ENCODE data around the gene EMD. TPM values are rescaled to one million over a fixed set of nuclear protein-coding genes. Genes with fewer than 3 reads are reported as not detected.
A peak's percentile ranks its signal among the peaks of the same experiment; 100 is the strongest.
"Not testable (repeated sequence)": the region's sequence is repeated elsewhere in the genome, so short reads cannot be mapped to it uniquely, and the experiment has no call there.

Gene EMD
- total RNA-seq, 2 donors from 2014 or later: 43.8 to 74.2 TPM

GRCh38 chrX:154397888-154398667 lies 19.0 kb downstream of the EMD start, which contains the start of gene RPL10:
Gene RPL10 (plus strand): TSS chrX:154398377. CDS start chrX:154398520, 143 bp downstream.
- TF ChIP-seq CTCF (IDR thresholded peaks at IDR 0.05): no peak
- no peaks in the 10 kb centered on the region for H3K9me3 ChIP-seq
- ATAC-seq (ENCODE audit: insufficient number of reproducible peaks, low FRiP score, low read depth) (peak; percentile 87), DNase-seq (ENCODE audit: low spot score) (peak; percentile 62)
- H3K4me1 ChIP-seq (ENCODE audit: control insufficient read depth in 1 of 2, low read depth in 2 of 2): peaks cover 6 to 20% of the 10 kb centered on the region in 2 donors
- peaks cover 18% of the 10 kb centered on the region for H3K36me3 ChIP-seq
- H3K27me3 ChIP-seq (replicated peaks; ENCODE audit: insufficient read depth): no peaks in the 10 kb centered on the region
- H3K4me3 ChIP-seq: peak within 1 kb of the TSS; percentile 91
- H3K27ac ChIP-seq: peak within 1 kb of the TSS; percentile 98

DNA sequence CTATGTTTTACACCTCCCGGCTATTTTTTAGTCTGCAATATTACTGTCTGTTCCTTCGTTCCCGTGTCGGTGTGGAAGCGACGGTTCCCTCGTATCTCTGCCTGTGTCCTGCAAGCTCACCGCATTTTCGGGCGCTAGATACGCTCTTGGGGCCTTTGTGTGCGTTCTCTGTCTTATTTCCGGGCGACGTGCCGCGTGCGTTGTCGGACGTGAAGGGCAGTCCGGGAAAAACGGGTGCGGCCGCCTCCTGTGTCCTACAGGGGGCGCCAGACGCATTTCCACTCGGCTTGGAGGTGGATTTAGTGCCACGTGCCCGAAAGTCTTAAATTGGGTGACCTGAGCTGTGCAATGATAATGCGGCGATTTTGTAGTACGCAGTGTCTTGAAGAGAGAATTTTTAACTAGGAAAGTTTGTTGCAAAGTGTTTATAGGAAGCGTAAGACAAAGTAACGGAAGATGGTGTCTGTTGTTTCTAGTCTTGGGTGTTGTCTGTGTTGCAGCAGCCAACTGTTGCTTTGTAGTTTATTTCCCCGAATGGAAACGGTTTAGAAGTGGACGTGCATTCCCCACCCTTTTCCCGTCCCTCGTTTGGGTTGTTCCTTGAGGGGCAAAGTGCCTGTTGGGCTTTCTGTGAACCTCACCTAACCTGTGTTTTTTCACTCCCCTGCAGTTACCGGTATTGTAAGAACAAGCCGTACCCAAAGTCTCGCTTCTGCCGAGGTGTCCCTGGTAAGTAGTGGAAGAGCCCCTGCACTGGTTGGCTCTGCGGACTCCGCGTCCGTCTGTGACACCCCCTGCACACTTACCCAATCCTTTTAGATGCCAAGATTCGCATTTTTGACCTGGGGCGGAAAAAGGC lies 19.8 kb downstream of the EMD start:
- H3K27me3 ChIP-seq (replicated peaks; ENCODE audit: insufficient read depth): no peaks in the 10 kb centered on the region
- peak; percentile 80 for TF ChIP-seq CTCF (IDR thresholded peaks at IDR 0.05)
- H3K4me1 ChIP-seq (ENCODE audit: control insufficient read depth in 1 of 2, low read depth in 2 of 2): peaks cover 6 to 20% of the 10 kb centered on the region in 2 donors
- no peaks in the 10 kb centered on the region for H3K9me3 ChIP-seq
- H3K4me3 ChIP-seq: peak overlapping the region; percentile 91
- ATAC-seq (ENCODE audit: insufficient number of reproducible peaks, low FRiP score, low read depth): no peak
- peak overlapping the region; percentile 98 for H3K27ac ChIP-seq
- peaks cover 18% of the 10 kb centered on the region for H3K36me3 ChIP-seq
- peak; percentile 48 for DNase-seq (ENCODE audit: low spot score)

DNA sequence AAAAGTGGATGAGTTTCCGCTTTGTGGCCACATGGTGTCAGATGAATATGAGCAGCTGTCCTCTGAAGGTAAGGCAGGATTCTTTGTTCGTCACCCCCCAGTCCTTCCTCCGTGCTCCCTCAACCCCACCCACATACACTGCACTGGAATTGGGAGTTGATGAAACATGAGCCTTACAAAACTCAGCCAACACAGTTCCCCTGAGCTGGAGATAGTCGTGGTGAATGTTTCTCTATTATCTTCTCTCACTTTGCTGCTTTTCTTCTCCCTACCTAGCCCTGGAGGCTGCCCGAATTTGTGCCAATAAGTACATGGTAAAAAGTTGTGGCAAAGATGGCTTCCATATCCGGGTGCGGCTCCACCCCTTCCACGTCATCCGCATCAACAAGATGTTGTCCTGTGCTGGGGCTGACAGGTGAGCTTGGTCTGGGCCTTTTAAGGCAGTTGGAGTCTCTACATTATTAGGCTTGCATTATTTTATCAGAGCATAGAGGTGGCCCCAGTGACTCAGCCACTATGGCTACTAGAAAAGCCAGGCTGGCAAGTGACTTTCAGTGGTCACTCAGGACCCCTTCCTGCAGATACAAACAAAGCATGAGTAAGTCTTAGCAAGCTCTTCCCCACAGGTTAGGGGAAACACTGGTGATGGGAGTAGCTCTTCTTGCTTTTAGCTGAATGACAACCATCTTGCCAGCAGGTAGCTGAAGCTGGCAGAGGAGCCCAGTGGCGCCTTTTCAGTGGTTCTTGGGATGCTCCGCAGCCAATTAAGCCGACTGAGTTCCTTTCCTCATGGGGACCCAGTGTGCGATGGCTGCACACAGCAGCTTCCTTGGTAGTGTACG lies 20.7 kb downstream of the EMD start:
- H3K27ac ChIP-seq: peak overlapping the region; percentile 98
- peak overlapping the region; percentile 91 for H3K4me3 ChIP-seq
- H3K36me3 ChIP-seq: peaks cover 18% of the 10 kb centered on the region
- H3K9me3 ChIP-seq: no peaks in the 10 kb centered on the region
- no peak for DNase-seq (ENCODE audit: low spot score)
- peaks cover 6 to 20% of the 10 kb centered on the region in 2 donors for H3K4me1 ChIP-seq (ENCODE audit: control insufficient read depth in 1 of 2, low read depth in 2 of 2)
- TF ChIP-seq CTCF (IDR thresholded peaks at IDR 0.05): no peak
- no peak for ATAC-seq (ENCODE audit: insufficient number of reproducible peaks, low FRiP score, low read depth)
- H3K27me3 ChIP-seq (replicated peaks; ENCODE audit: insufficient read depth): no peaks in the 10 kb centered on the region

- not testable (repeated sequence) for H3K9me3 ChIP-seq; H3K27me3 ChIP-seq (replicated peaks; ENCODE audit: insufficient read depth); DNase-seq (ENCODE audit: low spot score); H3K27ac ChIP-seq; ATAC-seq (ENCODE audit: insufficient number of reproducible peaks, low FRiP score, low read depth)
- H3K4me1 ChIP-seq (ENCODE audit: control insufficient read depth in 1 of 2, low read depth in 2 of 2): peaks cover 6 to 20% of the 10 kb centered on the region in 2 donors
- peaks cover 18% of the 10 kb centered on the region for H3K36me3 ChIP-seq
- peak overlapping the region; percentile 91 for H3K4me3 ChIP-seq
Measured at GRCh38 chrX:154400369-154400817, 21.3 kb downstream of the EMD start.

DNA sequence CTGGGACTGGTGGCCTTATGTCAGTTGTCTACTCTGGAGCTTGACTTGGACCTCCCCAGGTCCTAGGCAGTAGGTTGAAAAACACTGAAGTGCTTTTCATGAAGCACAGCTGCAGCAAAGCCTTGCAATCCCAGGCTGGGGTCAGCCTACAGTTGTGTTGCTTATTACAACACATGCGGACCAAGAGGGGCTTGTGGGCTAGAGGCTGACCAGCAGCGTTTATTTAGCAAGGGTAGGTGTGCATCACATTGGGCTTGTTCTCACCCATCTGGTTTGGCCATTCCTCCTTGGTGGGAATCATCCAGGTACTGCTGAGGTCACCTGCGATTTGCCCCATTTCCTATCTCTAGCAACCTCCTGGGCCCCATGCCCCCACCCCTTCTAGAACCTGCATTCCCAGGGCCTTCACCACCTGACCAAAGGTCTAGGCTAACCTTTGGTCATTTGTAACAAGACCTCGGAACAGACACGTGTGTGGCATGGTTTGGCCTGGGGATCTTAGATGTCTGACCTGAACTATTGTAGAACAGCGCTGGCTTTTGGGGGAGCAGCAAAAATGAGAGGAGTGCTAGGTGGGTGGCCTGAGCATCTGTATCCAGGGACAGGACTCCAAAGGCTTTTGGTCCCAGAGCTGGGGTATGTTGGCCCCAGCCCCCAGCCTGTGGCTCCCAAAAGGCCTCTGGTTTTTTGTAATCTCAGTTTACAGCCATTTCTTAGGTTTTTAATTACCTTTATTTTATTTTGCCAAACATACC lies 22.1 kb downstream of the EMD start:
- H3K36me3 ChIP-seq: peaks cover 18% of the 10 kb centered on the region
- no peak for TF ChIP-seq CTCF (IDR thresholded peaks at IDR 0.05)

More for the DNA sequence above, 22.1 kb downstream of the EMD start:
- H3K27ac ChIP-seq: no peak overlapping the region
- H3K4me3 ChIP-seq: no peak overlapping the region
- H3K27me3 ChIP-seq (replicated peaks; ENCODE audit: insufficient read depth): no peaks in the 10 kb centered on the region
- ATAC-seq (ENCODE audit: insufficient number of reproducible peaks, low FRiP score, low read depth) (no peak), DNase-seq (ENCODE audit: low spot score) (no peak)
- no peaks in the 10 kb centered on the region for H3K9me3 ChIP-seq
- H3K4me1 ChIP-seq (ENCODE audit: control insufficient read depth in 1 of 2, low read depth in 2 of 2): peaks cover 6 to 20% of the 10 kb centered on the region in 2 donors

Data from thoracic aorta (tissue), 2 donors.